ENCODE data around the gene PCNX2.

The PCNX2 gene

DNA sequence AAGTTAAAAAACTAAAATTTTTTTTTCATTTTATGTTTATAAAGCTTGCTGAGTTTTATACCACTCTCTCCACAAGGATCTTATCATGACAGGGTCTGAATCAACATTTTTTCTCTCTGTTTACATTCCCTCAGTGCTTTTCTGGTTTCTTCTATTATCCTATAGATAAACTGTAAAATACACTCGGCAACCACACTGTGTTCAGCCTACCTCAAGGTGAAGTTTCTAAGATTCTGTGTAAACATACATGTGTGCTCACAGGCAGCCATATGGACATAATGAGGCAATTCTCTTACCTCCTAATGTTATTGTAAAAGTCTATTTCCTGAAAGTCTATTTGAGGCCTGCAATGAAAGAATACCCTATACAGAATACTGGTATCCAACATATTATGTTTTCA lies 230.5 kb downstream of the PCNX2 start:
- TF ChIP-seq, protein P1, sequence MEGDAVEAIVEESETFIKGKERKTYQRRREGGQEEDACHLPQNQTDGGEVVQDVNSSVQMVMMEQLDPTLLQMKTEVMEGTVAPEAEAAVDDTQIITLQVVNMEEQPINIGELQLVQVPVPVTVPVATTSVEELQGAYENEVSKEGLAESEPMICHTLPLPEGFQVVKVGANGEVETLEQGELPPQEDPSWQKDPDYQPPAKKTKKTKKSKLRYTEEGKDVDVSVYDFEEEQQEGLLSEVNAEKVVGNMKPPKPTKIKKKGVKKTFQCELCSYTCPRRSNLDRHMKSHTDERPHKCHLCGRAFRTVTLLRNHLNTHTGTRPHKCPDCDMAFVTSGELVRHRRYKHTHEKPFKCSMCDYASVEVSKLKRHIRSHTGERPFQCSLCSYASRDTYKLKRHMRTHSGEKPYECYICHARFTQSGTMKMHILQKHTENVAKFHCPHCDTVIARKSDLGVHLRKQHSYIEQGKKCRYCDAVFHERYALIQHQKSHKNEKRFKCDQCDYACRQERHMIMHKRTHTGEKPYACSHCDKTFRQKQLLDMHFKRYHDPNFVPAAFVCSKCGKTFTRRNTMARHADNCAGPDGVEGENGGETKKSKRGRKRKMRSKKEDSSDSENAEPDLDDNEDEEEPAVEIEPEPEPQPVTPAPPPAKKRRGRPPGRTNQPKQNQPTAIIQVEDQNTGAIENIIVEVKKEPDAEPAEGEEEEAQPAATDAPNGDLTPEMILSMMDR (IDR thresholded peaks at IDR 0.05; ENCODE audit: insufficient read depth, low read length, missing control alignments) = no peak
- no peak for DNase-seq (ENCODE audit: low read depth, low spot score)
- ChIA-PET POLR2A (no interaction called here), CTCF (no interaction called here)
- no peak overlapping the region for H3K4me3 ChIP-seq (ENCODE audit: low read depth, low read length)

DNA sequence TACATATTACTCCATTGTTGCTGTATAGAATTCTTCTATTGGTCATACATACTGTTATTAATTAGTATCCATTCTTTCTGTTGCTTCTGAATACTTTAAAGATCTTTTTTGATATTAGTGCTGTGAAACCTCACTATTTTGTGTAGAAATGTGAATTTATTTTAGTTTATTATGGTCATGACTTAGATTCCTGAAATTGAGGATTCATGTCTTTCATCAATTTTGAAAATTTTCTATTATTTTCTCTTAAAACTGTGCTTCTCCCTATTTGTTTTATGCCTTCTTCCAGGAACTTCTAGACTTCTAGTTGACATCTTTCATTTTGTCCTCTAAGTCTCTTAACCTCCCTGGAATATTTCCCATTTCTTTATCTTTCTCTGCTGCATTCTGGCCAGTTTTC lies 232.1 kb downstream of the PCNX2 start:
- no peak overlapping the region for H3K4me3 ChIP-seq (ENCODE audit: low read depth, low read length)
- POLR2A ChIA-PET = no interaction called here
- TF ChIP-seq, protein P1 (IDR thresholded peaks at IDR 0.05; ENCODE audit: insufficient read depth, low read length, missing control alignments) = no peak
- no peak for DNase-seq (ENCODE audit: low read depth, low spot score)
- CTCF ChIA-PET = no interaction called here

DNA sequence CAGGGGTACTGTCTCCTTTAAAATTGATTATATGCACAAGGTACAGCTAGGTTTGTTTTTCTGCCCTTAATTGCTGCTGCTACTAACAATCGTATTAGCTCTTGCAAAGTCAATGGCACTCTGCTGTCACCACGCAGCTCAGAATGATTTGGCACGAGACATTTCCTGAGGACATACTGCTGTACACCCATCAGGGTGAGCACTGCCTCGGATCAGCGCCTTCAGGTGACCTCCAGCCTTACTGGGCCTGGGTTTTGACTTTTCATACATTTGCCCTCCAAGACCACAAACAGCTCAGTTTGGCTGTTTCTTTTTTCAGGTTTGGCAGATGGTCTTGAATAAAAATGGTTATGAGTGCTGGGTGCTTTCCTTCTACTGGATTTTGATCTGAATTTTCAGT lies 234.3 kb downstream of the PCNX2 start:
- POLR2A ChIA-PET = interaction anchor here (0.6 kb wide), 1 partner anchor 56 kb away, joined by 3 read pairs; no protein-coding TSS in a partner anchor
- CTCF ChIA-PET = no interaction called here
- DNase-seq (ENCODE audit: low read depth, low spot score) = no peak
- TF ChIP-seq, protein P1 (IDR thresholded peaks at IDR 0.05; ENCODE audit: insufficient read depth, low read length, missing control alignments) = no peak
- no peak overlapping the region for H3K4me3 ChIP-seq (ENCODE audit: low read depth, low read length)

DNA sequence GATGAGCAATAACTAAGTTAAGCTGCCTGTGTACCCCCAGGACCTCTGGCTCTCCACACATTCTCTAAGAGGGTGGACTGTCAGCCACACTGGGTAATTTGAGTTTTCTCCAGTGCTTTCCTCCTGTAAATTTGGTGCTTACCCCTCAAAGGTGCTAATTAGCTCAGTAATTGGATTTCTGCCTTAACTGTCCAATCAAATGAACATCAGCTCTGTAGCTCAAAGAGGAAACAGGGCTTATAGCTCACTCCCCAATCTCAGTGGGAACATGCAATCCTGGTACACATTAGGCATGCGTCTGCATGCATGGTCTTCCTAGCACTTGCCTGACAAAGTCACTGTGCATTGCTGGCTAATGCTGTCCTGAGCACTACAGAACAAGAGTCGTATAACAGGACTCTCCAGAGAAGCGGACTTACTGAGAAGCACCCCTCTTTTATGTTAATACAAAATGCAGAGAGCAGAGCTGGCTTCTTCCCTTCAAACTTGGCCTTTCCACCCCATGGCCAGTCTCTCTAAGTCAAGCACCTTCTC lies 235.0 kb downstream of the PCNX2 start:
- POLR2A ChIA-PET = interaction anchor here (0.6 kb wide), 1 partner anchor 55 kb away, joined by 3 read pairs; no protein-coding TSS in a partner anchor
- no peak for DNase-seq (ENCODE audit: low read depth, low spot score)
- TF ChIP-seq, protein P1 (IDR thresholded peaks at IDR 0.05; ENCODE audit: insufficient read depth, low read length, missing control alignments) = no peak
- CTCF ChIA-PET = no interaction called here
- no peak overlapping the region for H3K4me3 ChIP-seq (ENCODE audit: low read depth, low read length)

DNA sequence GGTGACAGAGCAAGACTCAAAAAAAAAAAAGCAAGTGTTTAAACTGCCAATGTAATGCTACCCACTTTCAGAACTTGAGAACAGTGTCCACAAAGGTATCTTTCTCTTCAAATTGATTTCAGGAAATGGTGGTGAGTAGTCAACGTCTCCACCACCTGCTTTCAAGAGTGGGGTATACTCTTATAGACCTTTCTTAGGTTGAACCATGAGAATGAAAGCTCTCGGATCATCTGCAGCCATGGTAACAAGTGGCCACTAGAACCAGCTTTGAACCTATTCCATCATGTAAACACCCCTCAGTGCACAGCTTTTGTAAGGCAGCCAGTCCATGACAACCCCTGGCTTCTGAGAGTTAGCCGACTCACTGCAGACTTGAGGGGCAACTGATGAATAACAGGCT lies 237.7 kb downstream of the PCNX2 start:
- TF ChIP-seq, protein P1 (IDR thresholded peaks at IDR 0.05; ENCODE audit: insufficient read depth, low read length, missing control alignments) = no peak
- no peak for DNase-seq (ENCODE audit: low read depth, low spot score)
- POLR2A ChIA-PET = no interaction called here
- CTCF ChIA-PET = no interaction called here
- no peak overlapping the region for H3K4me3 ChIP-seq (ENCODE audit: low read depth, low read length)

DNA sequence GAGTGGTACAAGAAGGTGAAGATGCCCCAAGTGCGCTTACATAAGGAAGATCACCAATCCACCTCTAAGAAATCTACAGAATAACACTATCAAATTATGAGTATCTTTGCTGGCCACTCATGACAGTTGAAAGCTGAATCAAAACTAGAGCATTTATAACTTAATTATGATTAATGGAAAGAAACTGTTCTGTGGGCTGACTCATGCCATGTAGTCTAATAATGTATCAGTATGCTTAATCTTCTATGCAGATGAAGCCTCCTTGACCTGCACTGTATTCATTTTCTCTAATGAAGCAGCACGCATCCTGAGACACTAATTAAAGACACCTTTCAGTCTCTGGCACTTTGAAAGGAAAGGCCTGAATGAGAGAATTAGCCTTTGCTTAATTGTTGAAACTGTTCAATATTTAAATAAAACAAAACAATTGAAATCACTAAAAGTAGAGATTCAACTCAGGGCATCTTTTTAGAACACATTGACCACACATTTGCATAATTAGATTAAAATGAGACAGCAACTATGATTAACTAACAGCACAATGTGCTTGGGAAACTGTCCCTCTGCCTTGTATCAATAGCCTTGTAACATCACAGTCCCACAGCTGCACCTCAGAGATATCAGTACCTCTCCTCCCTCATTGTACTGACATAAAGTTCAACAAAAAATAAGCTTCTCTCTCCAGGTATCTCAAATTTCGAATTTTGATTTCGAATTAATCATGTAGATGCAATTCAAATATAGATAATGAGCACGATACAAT lies 239.5 kb downstream of the PCNX2 start:
- TF ChIP-seq, protein P1 (IDR thresholded peaks at IDR 0.05; ENCODE audit: insufficient read depth, low read length, missing control alignments) = no peak
- POLR2A ChIA-PET = no interaction called here
- CTCF ChIA-PET = no interaction called here
- H3K4me3 ChIP-seq (ENCODE audit: low read depth, low read length) = no peak overlapping the region
- no peak for DNase-seq (ENCODE audit: low read depth, low spot score)

All from AG04449 (cell line).